Lung (tissue), 12 donors: ENCODE measurements around the gene EGF. TPM values are rescaled to one million over a fixed set of nuclear protein-coding genes. Genes with fewer than 3 reads are reported as not detected.

Source experiments
- ATAC-seq: fragments of 200-7000 bp; cut with Tn5 transposase; one replicate; pipeline ENCODE4 v1.9.1; 2020; ENCODE audit warnings: moderate number of reproducible peaks; ENCODE audit not compliant: insufficient read depth, low FRiP score
- DNase-seq, 3 donors: peaks; one replicate each; pipeline ENCODE4 v3.0.0-alpha.2; 2013 to 2017
- H3K27ac ChIP-seq, 2 donors: one replicate each; pipeline ENCODE4 v1.5.1; 2013; ENCODE audit warnings: mild to moderate bottlenecking in 2 of 2, moderate library complexity in 2 of 2, control low read depth in 1 of 2, inconsistent platforms in 1 of 2, low read depth in 1 of 2, low read length in 1 of 2
- H3K27me3 ChIP-seq, 3 donors: one replicate each; pipeline ENCODE4 v1.5.1; 2013; ENCODE audit warnings: low read length in 2 of 3; ENCODE audit not compliant: control insufficient read depth in 3 of 3, insufficient read depth in 3 of 3
- H3K36me3 ChIP-seq, 4 donors: one replicate each; pipeline ENCODE4 v1.5.1; 2013; ENCODE audit warnings: low read length in 4 of 4, mild to moderate bottlenecking in 1 of 4, moderate library complexity in 1 of 4; ENCODE audit not compliant: control insufficient read depth in 4 of 4, insufficient read depth in 4 of 4
- H3K4me1 ChIP-seq, 5 donors: one replicate each; pipeline ENCODE4 v1.5.1; 2013; ENCODE audit warnings: low read length in 5 of 5, mild to moderate bottlenecking in 2 of 5, moderate library complexity in 1 of 5; ENCODE audit not compliant: control insufficient read depth in 5 of 5, insufficient read depth in 5 of 5
- H3K4me3 ChIP-seq: one replicate; pipeline ENCODE4 v1.5.1; 2013; ENCODE audit warnings: mild to moderate bottlenecking, control low read depth, moderate library complexity
- H3K9ac ChIP-seq, 2 donors: one replicate each; pipeline ENCODE4 v1.5.1; 2013; ENCODE audit warnings: low read length in 2 of 2, control low read depth in 1 of 2; ENCODE audit not compliant: insufficient read depth in 1 of 2
- H3K9me3 ChIP-seq, 4 donors: one replicate each; pipeline ENCODE4 v1.5.1; 2013; ENCODE audit warnings: low read length in 3 of 4, mild to moderate bottlenecking in 1 of 4, moderate library complexity in 1 of 4; ENCODE audit not compliant: control insufficient read depth in 4 of 4, insufficient read depth in 3 of 4
- CTCF ChIP-seq: IDR thresholded peaks from 2 replicates; pipeline ENCODE4 v1.5.1; 2012; ENCODE audit warnings: mild to moderate bottlenecking; ENCODE audit errors: control extremely low read depth, extremely low read depth
- WGBS, 2 donors: extraction: QIAGEN DNeasy Blood & Tissue Kit; methylation state at CpG; one replicate each; pipeline ENCODE4 v1.1.7; 2013; 5-methylcytosine and 5-hydroxymethylcytosine counted together
- polyA plus RNA-seq, 2 donors: library from polyadenylated mRNA; stranded (reverse); fragments of 200-250 nt; gene quantifications; one replicate each; pipeline ENCODE4 v1.2.1, GENCODE V29; 2013
- total RNA-seq, 2 donors: library from RNA; depleted of rRNA in 1 of 2; stranded (reverse); fragments of >200 nt in 1 of 2; gene quantifications; one replicate each; pipeline ENCODE4 v1.2.1, GENCODE V29; 2014 to 2021
- donor health status: control.
- donor health status: control.
- donor health status: Bipolar disorder and iron deficiency.
- donor health status: healthy.
- donor health status: DM: yes; HTN: yes; CAD: no.

EGF gene
- total and polyA plus RNA-seq, 4 donors, result 0.75 to 2.6 (median 1.5) TPM

GRCh38 chr4:109878355-109878754 is 34.3 kb upstream of the EGF start:
- Histone ChIP-seq H3K4me1 (no peaks in the 10 kb centered on the region), H3K27me3 (no peaks in the 10 kb centered on the region), H3K36me3 (no peaks in the 10 kb centered on the region), H3K4me3 (no peak overlapping the region), H3K27ac (no peak overlapping the region), H3K9ac (no peak overlapping the region), H3K9me3 (peaks cover 0 to 6% (median 0%) of the 10 kb centered on the region in 4 donors)
- 77 to 91% methylated on average over 2 of the region's 2 CpGs for WGBS, 2 donors
- DNase-seq (no peak), ATAC-seq (no peak)
- no peak for TF ChIP-seq CTCF

GRCh38 chr4:109879081-109879480 is 33.6 kb upstream of the EGF start:
- no peak overlapping the region for H3K9ac ChIP-seq
- H3K4me1 ChIP-seq, result no peaks in the 10 kb centered on the region
- H3K27ac ChIP-seq, result no peak overlapping the region
- peak in 1 of 3 donors; percentile 18 for DNase-seq
- no peak for ATAC-seq
- H3K36me3 ChIP-seq, result no peaks in the 10 kb centered on the region
- no peak for TF ChIP-seq CTCF
- H3K27me3 ChIP-seq, result no peaks in the 10 kb centered on the region
- 79 to 86% methylated on average over 12 of the region's 12 CpGs for WGBS, 2 donors
- no peak overlapping the region for H3K4me3 ChIP-seq
- peaks cover 0 to 6% (median 0%) of the 10 kb centered on the region in 4 donors for H3K9me3 ChIP-seq

GRCh38 chr4:109879636-109880314 is 32.9 kb upstream of the EGF start:
- H3K9ac ChIP-seq, result no peak overlapping the region
- DNase-seq (no peak), ATAC-seq (no peak)
- no peaks in the 10 kb centered on the region for H3K36me3 ChIP-seq
- no peaks in the 10 kb centered on the region for H3K4me1 ChIP-seq
- 91% methylated on average over 7 of the region's 7 CpGs for WGBS, 2 donors
- no peak overlapping the region for H3K4me3 ChIP-seq
- peaks cover 0 to 6% (median 0%) of the 10 kb centered on the region in 4 donors for H3K9me3 ChIP-seq
- no peak for TF ChIP-seq CTCF
- no peaks in the 10 kb centered on the region for H3K27me3 ChIP-seq
- no peak overlapping the region for H3K27ac ChIP-seq

- ATAC-seq, result no peak
Measured at GRCh38 chr4:109886303-109886702, 26.4 kb upstream of the EGF start.

More at GRCh38 chr4:109886303-109886702, 26.4 kb upstream of the EGF start:
- H3K4me3 ChIP-seq, result no peak overlapping the region
- DNase-seq, result no peak
- H3K27me3 ChIP-seq, result no peaks in the 10 kb centered on the region
- TF ChIP-seq CTCF, result no peak
- H3K27ac ChIP-seq, result no peak overlapping the region
- no peaks in the 10 kb centered on the region for H3K9me3 ChIP-seq
- H3K9ac ChIP-seq, result no peak overlapping the region
- H3K36me3 ChIP-seq, result no peaks in the 10 kb centered on the region
- H3K4me1 ChIP-seq, result no peaks in the 10 kb centered on the region
